BLaER1 treated with 17β-estradiol and CSF1 and Interleukin-3, amounts not matched to agents 10 nM and 100 nM (cell line): ENCODE measurements around the gene NAV2.

Source experiments
- H3K27ac ChIP-seq, 11 experiments: shearing (Covaris generic); formaldehyde crosslinking; 2 replicates each; pipeline ENCODE4 v1.8.1; 2022
- H3K27me3 ChIP-seq, 11 experiments: shearing (Covaris generic); formaldehyde crosslinking; 2 replicates each; pipeline ENCODE4 v1.8.1; 2022
- H3K36me3 ChIP-seq, 11 experiments: shearing (Covaris generic); formaldehyde crosslinking; 2 replicates each; pipeline ENCODE4 v1.8.1; 2022
- H3K4me1 ChIP-seq, 10 experiments: shearing (Covaris generic); formaldehyde crosslinking; 2 replicates each; pipeline ENCODE4 v1.8.1; 2022
- H3K4me2 ChIP-seq, 11 experiments: shearing (Covaris generic); formaldehyde crosslinking; 2 replicates each; pipeline ENCODE4 v1.8.1; 2022
- H3K4me3 ChIP-seq, 10 experiments: shearing (Covaris generic); formaldehyde crosslinking; 2 replicates each; pipeline ENCODE4 v1.8.1; 2022
- H3K9ac ChIP-seq, 11 experiments: shearing (Covaris generic); formaldehyde crosslinking; 2 replicates each; pipeline ENCODE4 v1.8.1; 2022
- H3K9me3 ChIP-seq, 11 experiments: shearing (Covaris generic); formaldehyde crosslinking; replicated peaks in 1 of 11; 2 replicates each; pipeline ENCODE4 v1.8.1; 2022
- H4K20me1 ChIP-seq, 11 experiments: shearing (Covaris generic); formaldehyde crosslinking; 2 replicates each; pipeline ENCODE4 v1.8.1; 2022
- Cebpa-rat ChIP-seq, 11 experiments: shearing (Covaris generic); IDR thresholded peaks; 2 replicates each; pipeline ENCODE4 v1.8.1; 2022

NAV2 gene

DNA sequence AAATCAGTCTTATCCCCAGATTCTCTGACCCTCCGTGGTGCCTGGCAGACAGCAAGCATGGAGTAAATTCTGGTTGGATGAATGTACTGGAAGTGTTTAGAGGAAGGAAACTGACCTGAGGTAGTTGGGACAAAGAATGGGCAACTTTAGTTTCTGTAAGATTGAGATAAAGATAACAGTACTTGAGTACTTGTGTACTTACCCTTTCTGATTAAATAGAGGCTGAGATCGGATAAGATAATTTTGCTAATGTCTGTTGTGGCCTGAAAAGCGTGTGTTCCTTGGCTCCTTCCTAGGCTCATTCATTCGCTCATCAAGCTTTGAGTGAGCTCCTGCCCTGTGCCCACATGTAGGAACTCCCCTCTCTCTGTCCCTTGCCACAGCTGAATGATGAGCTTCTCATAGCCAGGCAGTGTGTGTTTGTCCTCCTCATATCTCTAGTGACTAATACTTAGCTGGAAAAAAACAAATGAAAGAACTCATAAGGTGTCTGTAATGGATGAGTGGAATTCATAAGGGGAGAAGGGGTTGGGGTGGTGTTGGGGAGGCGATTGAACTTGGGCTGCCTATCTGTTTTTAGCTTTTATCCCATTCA is 329.5 kb downstream of the NAV2 start:
- no peak overlapping the region for H3K9ac ChIP-seq
- H3K36me3 ChIP-seq, result no peaks in the 10 kb centered on the region
- H3K9me3 ChIP-seq, result no peaks in the 10 kb centered on the region
- no peaks in the 10 kb centered on the region for H3K27me3 ChIP-seq
- H3K27ac ChIP-seq, result no peak overlapping the region
- H3K4me3 ChIP-seq, result no peak overlapping the region
- TF ChIP-seq Cebpa-rat (IDR thresholded peaks at IDR 0.05), result no peak
- no peaks in the 10 kb centered on the region for H4K20me1 ChIP-seq
- peak overlapping the region in 4 of 11 experiments; percentile 13 to 37 (median 34); a peak in 6 of 22 replicates for H3K4me2 ChIP-seq
- peaks cover 21 to 46% (median 39%) of the 10 kb centered on the region in 10 experiments for H3K4me1 ChIP-seq

DNA sequence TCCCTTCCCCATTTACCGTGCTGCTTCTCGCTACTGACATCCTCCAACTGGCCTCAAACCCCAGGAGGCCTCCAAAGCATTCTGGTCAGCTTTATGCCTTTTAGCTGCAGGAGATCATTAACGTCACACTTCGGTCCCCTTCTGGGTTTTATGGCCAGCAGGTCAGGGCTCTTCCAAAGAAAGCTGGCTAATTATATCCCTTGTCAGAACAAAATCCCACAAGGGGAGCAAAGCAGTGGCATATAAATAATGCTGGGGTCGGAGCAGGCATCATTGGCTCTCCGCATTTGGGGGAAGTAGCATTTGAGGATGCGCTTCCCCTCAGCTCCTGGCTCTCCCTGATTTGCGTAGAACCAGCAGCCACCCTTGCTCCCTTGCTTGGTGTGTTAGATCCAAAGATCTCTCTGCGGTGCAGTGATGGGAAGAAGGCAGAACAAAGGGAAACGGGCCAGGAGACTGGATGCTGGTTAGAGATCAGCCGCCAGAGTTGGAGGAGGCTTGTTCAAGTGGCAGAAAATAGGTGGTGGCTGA is 330.2 kb downstream of the NAV2 start:
- no peaks in the 10 kb centered on the region for H3K36me3 ChIP-seq
- peak overlapping the region in 5 of 11 experiments; percentile 13 to 44 (median 35); a peak in 8 of 22 replicates for H3K4me2 ChIP-seq
- H3K9ac ChIP-seq, result no peak overlapping the region
- H3K4me3 ChIP-seq, result no peak overlapping the region
- no peak overlapping the region for H3K27ac ChIP-seq
- H3K9me3 ChIP-seq, result no peaks in the 10 kb centered on the region
- no peak for TF ChIP-seq Cebpa-rat (IDR thresholded peaks at IDR 0.05)
- H3K27me3 ChIP-seq, result no peaks in the 10 kb centered on the region
- no peaks in the 10 kb centered on the region for H4K20me1 ChIP-seq
- peaks cover 22 to 50% (median 43%) of the 10 kb centered on the region in 10 experiments for H3K4me1 ChIP-seq

DNA sequence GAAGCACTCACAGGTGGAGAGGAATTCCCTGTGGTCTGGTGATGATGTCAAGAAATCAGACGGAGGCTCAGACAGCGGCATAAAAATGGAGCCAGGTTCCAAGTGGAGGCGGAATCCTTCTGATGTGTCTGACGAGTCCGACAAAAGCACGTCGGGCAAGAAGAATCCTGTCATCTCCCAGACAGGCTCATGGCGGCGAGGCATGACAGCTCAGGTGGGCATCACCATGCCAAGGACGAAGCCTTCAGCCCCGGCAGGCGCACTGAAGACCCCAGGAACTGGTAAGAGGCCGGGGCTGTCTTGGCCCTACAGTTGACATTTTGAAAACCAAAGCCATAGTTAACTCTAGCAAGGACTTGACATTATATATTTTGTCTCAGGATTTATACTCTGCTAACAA is 331.4 kb downstream of the NAV2 start:
- H3K9me3 ChIP-seq, result no peaks in the 10 kb centered on the region
- H3K27me3 ChIP-seq, result no peaks in the 10 kb centered on the region
- TF ChIP-seq Cebpa-rat (IDR thresholded peaks at IDR 0.05), result no peak
- H3K27ac ChIP-seq, result no peak overlapping the region
- H3K4me2 ChIP-seq, result peak overlapping the region in 6 of 11 experiments; percentile 43 to 77 (median 68); a peak in 6 of 22 replicates
- H3K36me3 ChIP-seq, result no peaks in the 10 kb centered on the region
- peaks cover 29 to 52% (median 46%) of the 10 kb centered on the region in 10 experiments for H3K4me1 ChIP-seq
- no peak overlapping the region for H3K4me3 ChIP-seq
- no peak overlapping the region for H3K9ac ChIP-seq
- no peaks in the 10 kb centered on the region for H4K20me1 ChIP-seq

DNA sequence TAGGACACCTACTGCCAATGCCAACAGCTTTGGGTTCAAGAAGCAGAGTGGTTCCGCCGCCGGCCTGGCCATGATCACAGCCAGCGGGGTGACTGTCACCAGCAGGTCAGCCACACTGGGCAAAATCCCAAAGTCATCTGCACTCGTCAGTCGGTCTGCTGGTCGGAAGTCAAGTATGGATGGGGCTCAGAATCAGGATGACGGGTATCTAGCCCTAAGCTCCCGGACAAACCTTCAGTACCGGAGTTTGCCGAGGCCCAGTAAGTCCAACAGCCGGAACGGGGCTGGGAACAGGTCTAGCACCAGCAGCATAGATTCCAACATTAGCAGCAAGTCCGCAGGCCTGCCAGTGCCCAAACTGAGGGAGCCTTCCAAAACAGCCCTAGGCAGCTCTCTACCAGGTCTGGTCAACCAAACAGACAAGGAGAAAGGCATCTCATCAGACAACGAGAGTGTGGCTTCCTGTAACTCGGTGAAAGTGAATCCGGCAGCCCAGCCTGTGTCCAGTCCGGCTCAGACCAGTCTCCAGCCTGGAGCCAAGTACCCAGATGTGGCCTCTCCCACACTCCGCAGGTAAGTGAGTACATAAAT is 332.6 kb downstream of the NAV2 start:
- Histone ChIP-seq H3K27ac (peak overlapping the region in 1 of 11 experiments; percentile 25; a peak in 1 of 22 replicates), H3K4me3 (no peak overlapping the region), H3K4me1 (peaks cover 29 to 62% (median 51%) of the 10 kb centered on the region in 10 experiments), H4K20me1 (no peaks in the 10 kb centered on the region), H3K9ac (no peak overlapping the region), H3K9me3 (no peaks in the 10 kb centered on the region), H3K4me2 (peak overlapping the region; percentile 42 to 77 (median 67)), H3K27me3 (no peaks in the 10 kb centered on the region), H3K36me3 (no peaks in the 10 kb centered on the region)
- TF ChIP-seq Cebpa-rat (IDR thresholded peaks at IDR 0.05), result no peak

DNA sequence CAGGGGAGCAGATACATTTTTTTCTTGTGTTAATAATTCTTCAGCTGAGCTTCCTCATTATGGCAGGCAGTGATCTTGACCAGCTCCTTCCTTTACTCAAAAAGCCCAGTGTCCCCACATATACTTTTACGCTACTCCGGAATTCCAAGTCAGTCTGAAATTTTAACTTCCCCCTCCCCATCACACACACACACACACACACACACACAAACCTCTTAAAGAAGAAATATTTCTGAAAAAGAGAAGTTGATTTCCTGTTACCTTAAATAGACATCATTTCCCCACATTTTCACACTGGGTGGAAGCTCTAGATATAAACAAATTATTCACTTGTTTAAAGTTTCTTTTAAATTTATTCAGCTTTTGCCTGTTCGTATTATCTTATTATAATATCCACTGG is 333.8 kb downstream of the NAV2 start:
- H4K20me1 ChIP-seq, result no peaks in the 10 kb centered on the region
- H3K27me3 ChIP-seq, result no peaks in the 10 kb centered on the region
- H3K36me3 ChIP-seq, result no peaks in the 10 kb centered on the region
- H3K9ac ChIP-seq, result no peak overlapping the region
- H3K4me2 ChIP-seq, result peak overlapping the region; percentile 42 to 77 (median 67); a peak in 21 of 22 replicates
- no peaks in the 10 kb centered on the region for H3K9me3 ChIP-seq
- H3K4me3 ChIP-seq, result no peak overlapping the region
- no peak for TF ChIP-seq Cebpa-rat (IDR thresholded peaks at IDR 0.05)
- H3K4me1 ChIP-seq, result peaks cover 29 to 62% (median 51%) of the 10 kb centered on the region in 10 experiments
- H3K27ac ChIP-seq, result peak overlapping the region in 6 of 11 experiments; percentile 4 to 60 (median 43); a peak in 8 of 22 replicates

DNA sequence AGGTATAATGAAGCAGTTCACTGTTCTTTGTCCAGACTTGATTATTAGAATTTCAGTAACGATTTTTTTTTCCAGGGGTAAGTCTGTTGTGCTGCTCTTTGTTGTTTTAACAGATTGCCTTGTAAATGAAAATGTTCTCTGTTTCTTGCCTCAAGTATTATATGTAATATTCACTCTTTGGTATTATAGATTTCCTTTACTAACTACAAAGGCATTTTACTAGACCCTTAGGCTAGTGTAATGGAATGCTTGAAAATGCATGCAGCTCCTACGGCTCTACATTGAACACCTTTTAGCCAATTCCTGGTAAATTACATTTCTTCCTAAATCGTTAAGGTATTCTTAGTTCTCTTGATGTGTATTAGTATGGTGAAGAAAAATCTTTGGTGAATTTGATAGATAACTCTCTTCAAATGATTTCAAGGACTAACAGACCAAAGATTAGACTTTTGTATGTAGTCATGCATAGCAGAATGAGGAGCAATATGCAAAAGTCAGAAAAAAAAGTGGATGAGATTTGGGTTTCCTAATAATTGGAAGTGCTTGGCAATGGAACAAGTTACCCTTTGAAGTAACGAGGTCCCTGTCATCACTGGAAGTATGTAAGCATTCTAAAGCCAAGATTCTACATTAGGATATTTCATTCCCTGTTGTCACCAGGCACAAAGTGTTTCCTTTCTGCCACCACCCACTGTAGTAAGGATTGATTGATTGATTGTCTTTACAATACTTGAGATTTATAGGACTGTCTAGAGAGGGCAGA is 334.6 kb downstream of the NAV2 start:
- Histone ChIP-seq H3K9me3 (no peaks in the 10 kb centered on the region), H3K4me3 (no peak overlapping the region), H3K4me1 (peaks cover 29 to 62% (median 50%) of the 10 kb centered on the region in 10 experiments), H3K27me3 (no peaks in the 10 kb centered on the region), H4K20me1 (no peaks in the 10 kb centered on the region), H3K4me2 (peak overlapping the region in 10 of 11 experiments; percentile 42 to 77 (median 64); a peak in 16 of 22 replicates), H3K27ac (peak overlapping the region in 6 of 11 experiments; percentile 4 to 60 (median 43); a peak in 10 of 22 replicates), H3K9ac (no peak overlapping the region), H3K36me3 (no peaks in the 10 kb centered on the region)
- TF ChIP-seq Cebpa-rat (IDR thresholded peaks at IDR 0.05), result no peak

DNA sequence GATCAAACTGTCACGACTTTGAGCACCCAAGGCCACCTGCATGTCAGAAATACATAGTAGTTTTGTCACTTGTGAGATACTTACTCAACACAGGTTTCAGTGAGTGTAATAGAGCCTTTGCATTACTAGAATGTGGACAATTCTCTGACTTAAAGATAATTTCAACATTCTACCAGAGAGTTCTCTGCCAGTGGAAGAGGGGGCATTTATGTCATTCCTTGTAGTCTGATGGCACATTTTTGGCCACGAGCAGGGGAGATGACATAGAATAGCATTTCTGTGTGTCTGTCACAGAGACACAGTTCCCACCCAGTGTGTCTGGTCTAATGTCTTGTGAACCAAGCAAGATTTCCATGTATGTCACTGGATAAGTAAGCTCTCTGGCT is 335.1 kb downstream of the NAV2 start:
- no peak overlapping the region for H3K9ac ChIP-seq
- H4K20me1 ChIP-seq, result no peaks in the 10 kb centered on the region
- H3K27me3 ChIP-seq, result no peaks in the 10 kb centered on the region
- no peak for TF ChIP-seq Cebpa-rat (IDR thresholded peaks at IDR 0.05)
- no peaks in the 10 kb centered on the region for H3K9me3 ChIP-seq
- peaks cover 29 to 57% (median 45%) of the 10 kb centered on the region in 10 experiments for H3K4me1 ChIP-seq
- H3K27ac ChIP-seq, result peak overlapping the region in 1 of 11 experiments; percentile 9; a peak in 1 of 22 replicates
- no peak overlapping the region for H3K4me3 ChIP-seq
- H3K4me2 ChIP-seq, result peak overlapping the region in 4 of 11 experiments; percentile 7 to 77 (median 21); a peak in 2 of 22 replicates
- H3K36me3 ChIP-seq, result no peaks in the 10 kb centered on the region

DNA sequence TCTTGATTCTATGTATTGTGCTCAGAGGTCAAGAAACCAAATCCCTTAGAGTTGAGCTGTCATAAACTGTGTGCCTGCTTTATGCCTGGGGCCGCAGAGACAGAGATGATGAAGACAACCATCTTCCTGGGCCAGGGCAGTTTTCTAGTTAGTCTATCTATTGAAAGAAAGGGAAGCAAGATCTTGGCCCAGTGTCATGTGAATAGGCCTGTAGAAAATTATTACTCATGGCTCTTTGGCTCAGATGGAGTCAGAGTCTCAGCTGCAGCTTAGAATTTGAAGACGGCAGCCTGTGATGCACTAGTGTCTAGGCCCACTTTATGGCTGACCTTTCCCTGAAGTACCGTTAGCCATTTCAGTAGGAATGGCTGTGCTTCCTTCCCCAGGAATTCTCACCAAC is 335.6 kb downstream of the NAV2 start:
- Histone ChIP-seq H3K4me2 (peak overlapping the region in 4 of 11 experiments; percentile 14 to 77 (median 23); a peak in 3 of 22 replicates), H3K9me3 (no peaks in the 10 kb centered on the region), H3K4me3 (no peak overlapping the region), H3K36me3 (no peaks in the 10 kb centered on the region), H3K9ac (no peak overlapping the region), H3K27me3 (no peaks in the 10 kb centered on the region), H3K4me1 (peaks cover 29 to 54% (median 42%) of the 10 kb centered on the region in 10 experiments), H3K27ac (no peak overlapping the region), H4K20me1 (no peaks in the 10 kb centered on the region)
- no peak for TF ChIP-seq Cebpa-rat (IDR thresholded peaks at IDR 0.05)

DNA sequence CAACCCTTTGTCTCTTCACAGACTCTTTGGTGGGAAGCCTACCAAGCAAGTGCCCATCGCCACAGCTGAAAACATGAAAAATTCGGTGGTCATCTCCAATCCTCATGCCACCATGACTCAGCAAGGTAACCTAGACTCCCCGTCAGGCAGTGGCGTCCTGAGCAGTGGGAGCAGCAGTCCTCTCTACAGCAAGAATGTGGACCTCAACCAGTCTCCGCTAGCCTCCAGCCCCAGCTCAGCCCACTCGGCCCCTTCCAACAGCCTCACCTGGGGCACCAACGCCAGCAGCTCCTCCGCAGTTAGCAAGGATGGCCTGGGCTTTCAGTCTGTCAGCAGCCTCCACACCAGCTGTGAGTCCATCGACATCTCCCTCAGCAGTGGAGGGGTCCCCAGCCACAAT is 336.1 kb downstream of the NAV2 start:
- Histone ChIP-seq H3K4me1 (peaks cover 29 to 54% (median 42%) of the 10 kb centered on the region in 10 experiments), H3K27ac (no peak overlapping the region), H3K4me2 (peak overlapping the region in 9 of 11 experiments; percentile 2 to 38 (median 20); a peak in 8 of 22 replicates), H4K20me1 (no peaks in the 10 kb centered on the region), H3K4me3 (no peak overlapping the region), H3K36me3 (no peaks in the 10 kb centered on the region), H3K9ac (no peak overlapping the region), H3K27me3 (no peaks in the 10 kb centered on the region), H3K9me3 (no peaks in the 10 kb centered on the region)
- TF ChIP-seq Cebpa-rat (IDR thresholded peaks at IDR 0.05), result no peak
